GM12891 (cell line): ENCODE measurements around the gene ADI1.
A peak's percentile ranks its signal among the peaks of the same experiment; 100 is the strongest.
"Not testable (repeated sequence)": the region's sequence is repeated elsewhere in the genome, so short reads cannot be mapped to it uniquely, and the experiment has no call there.

ENCODE experiments used
- DNase-seq: peaks from one replicate; pipeline ENCODE4 v3.0.0; 2011; ENCODE audit warnings: low spot score; ENCODE audit not compliant: insufficient read length
- FAIRE-seq: peaks from 2 replicates; lab custom pipeline; 2011; peaks lifted over from hg19 to GRCh38; lab: Jason Lieb, UNC
- PAX5 ChIP-seq: IDR thresholded peaks from 2 replicates; pipeline ENCODE4 v1.6.1; 2011; ENCODE audit warnings: low read length, moderate library complexity, mild to moderate bottlenecking; ENCODE audit not compliant: insufficient read depth, severe bottlenecking
- POLR2A ChIP-seq: IDR thresholded peaks from 2 replicates; pipeline ENCODE4 v1.6.1; 2011; ENCODE audit warnings: low read depth, low read length, control low read depth
- POLR2AphosphoS5 ChIP-seq: IDR thresholded peaks from 2 replicates; pipeline ENCODE4 v1.6.1; 2011; ENCODE audit warnings: low read depth, low read length, control low read depth
- POU2F2 ChIP-seq: IDR thresholded peaks from 2 replicates; pipeline ENCODE4 v1.6.1; 2011; ENCODE audit warnings: low read depth, mild to moderate bottlenecking, control low read depth, low read length, moderate library complexity
- SPI1 ChIP-seq: IDR thresholded peaks from 2 replicates; pipeline ENCODE4 v1.6.1; 2011; ENCODE audit warnings: low read depth, low read length, control low read depth
- TAF1 ChIP-seq: IDR thresholded peaks from 2 replicates; pipeline ENCODE4 v1.6.1; 2011; ENCODE audit warnings: low read depth, low read length, control low read depth

The ADI1 gene

GRCh38 chr2:3494984-3495666 lies 24.2 kb downstream of the ADI1 start:
- FAIRE-seq (no peak), DNase-seq (no peak)
- no peak for TF ChIP-seq POLR2A
- TF ChIP-seq POLR2AphosphoS5: no peak
- no peak for TF ChIP-seq POU2F2

DNA sequence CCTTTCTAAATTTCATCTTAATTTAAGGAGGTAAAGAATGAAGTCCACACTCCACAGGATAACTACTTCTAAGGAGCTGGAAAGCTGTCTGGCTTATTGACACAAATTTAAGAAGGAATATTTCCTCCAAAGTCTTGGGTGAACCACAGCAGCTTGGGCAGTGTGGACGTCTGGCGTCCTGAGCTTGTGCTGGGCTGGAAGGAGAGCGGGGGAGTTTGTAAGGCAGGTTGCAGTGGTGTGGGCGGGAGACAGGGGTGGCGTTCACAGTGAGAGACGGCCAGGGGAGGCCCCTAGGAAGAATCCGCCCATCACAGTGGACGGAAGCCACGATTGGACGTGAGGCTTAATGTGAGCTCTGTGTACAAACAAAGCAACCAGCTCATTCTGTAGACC lies 25.7 kb downstream of the ADI1 start:
- DNase-seq (no peak), FAIRE-seq (no peak)
- TF ChIP-seq POU2F2: no peak
- TF ChIP-seq POLR2AphosphoS5: no peak
- TF ChIP-seq TAF1: no peak
- TF ChIP-seq POLR2A: no peak

- FAIRE-seq: no peak
- no peak for DNase-seq
- TF ChIP-seq POU2F2: no peak
- no peak for TF ChIP-seq SPI1
- TF ChIP-seq PAX5: no peak
- TF ChIP-seq TAF1: no peak
- no peak for TF ChIP-seq POLR2A
Measured at GRCh38 chr2:3492951-3493614, 26.2 kb downstream of the ADI1 start.

DNA sequence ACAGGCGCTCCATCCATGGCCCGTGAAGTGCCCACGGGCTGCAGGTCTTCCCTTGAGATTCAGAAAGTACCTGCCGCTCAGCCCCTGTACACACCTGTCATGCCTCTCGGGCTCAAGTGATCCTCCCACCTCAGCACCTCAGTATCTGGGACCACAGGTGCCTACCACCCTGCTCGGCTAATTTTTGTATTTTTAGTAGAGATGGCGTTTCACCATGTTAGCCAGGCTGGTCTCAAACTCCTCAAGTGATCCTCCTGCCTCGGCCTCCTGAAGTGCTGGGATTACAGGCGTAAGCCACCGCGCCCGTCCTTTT lies 26.9 kb downstream of the ADI1 start:
- DNase-seq, FAIRE-seq: not testable (repeated sequence)

GRCh38 chr2:3491716-3492474 lies 27.4 kb downstream of the ADI1 start:
- FAIRE-seq (no peak), DNase-seq (no peak)
- TF ChIP-seq POU2F2: no peak
- no peak for TF ChIP-seq PAX5
- TF ChIP-seq POLR2A: no peak
- no peak for TF ChIP-seq SPI1
- no peak for TF ChIP-seq POLR2AphosphoS5

- FAIRE-seq: no peak
- no peak for DNase-seq
- TF ChIP-seq POLR2A: no peak
- TF ChIP-seq TAF1: no peak
- TF ChIP-seq POU2F2: no peak
- TF ChIP-seq PAX5: no peak
- no peak for TF ChIP-seq SPI1
Measured at GRCh38 chr2:3491306-3491705, 28.0 kb downstream of the ADI1 start.

GRCh38 chr2:3490191-3491170 lies 28.9 kb downstream of the ADI1 start:
- TF ChIP-seq TAF1: no peak
- TF ChIP-seq PAX5: no peak
- no peak for TF ChIP-seq POU2F2
- TF ChIP-seq POLR2A: no peak
- TF ChIP-seq POLR2AphosphoS5: no peak
- TF ChIP-seq SPI1: no peak
- FAIRE-seq (peak; percentile 40), DNase-seq (no peak)

- TF ChIP-seq PAX5 (no peak), POLR2AphosphoS5 (no peak), TAF1 (no peak), SPI1 (no peak), POU2F2 (no peak), POLR2A (no peak)
- FAIRE-seq (no peak), DNase-seq (no peak)
Measured at GRCh38 chr2:3489764-3490115, 29.6 kb downstream of the ADI1 start.

DNA sequence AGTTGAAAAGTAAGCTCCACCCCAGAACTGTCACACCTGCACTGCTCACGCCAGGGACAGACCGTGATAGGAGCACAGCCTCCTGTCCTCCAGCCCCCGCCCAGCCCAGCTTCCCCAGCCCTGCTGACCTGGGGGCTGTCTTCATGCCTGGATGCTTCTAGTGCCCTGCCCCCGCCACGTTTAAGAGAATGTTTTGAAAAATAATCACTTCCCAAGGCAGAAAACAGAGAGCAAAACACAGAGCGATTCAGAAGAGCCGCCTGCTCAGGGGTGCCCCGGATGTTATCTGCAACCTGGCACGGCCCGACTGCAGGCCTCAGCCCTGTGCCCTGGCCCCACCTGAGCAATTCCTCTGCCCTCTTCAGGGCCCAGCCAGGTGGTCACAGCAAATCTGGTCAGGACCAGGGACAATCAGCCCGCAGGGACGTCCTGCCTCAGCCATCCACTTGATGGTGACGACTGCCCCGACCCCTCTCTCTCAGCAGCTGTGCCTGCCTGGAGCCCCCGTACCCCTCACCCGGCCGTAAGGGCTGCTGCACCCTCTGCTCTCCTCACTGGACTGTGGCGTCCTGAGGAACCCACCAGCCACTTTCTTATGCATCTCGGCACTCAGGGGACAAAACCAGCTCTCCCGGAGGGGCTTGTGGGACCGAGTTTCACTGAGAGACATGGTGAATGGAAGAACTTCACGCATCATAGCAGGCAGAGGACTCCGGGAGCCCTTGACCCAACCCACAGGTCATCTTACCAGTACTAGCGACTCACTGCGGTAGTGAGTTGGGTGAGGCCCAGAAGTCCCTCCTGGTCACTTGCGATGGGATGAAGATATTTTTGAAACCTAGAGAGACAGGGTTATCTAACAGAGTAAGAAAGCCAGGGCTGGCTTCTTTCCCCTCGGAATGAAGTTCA lies 30.2 kb downstream of the ADI1 start:
- DNase-seq (no peak), FAIRE-seq (no peak)
- TF ChIP-seq POU2F2 (no peak), POLR2AphosphoS5 (no peak)
